Measurements from ENCODE around the gene ATRIP.
"Not testable (repeated sequence)": the region's sequence is repeated elsewhere in the genome, so short reads cannot be mapped to it uniquely, and the experiment has no call there.

Gene ATRIP

GRCh38 chr3:48446425-48447193, at the start of gene ATRIP:
Gene ATRIP (plus strand): TSS chr3:48446737. CDS start chr3:48446846, 109 bp downstream.
- DNase-seq = peak; percentile 65

- no peak for DNase-seq
Measured at GRCh38 chr3:48397767-48398681, 48.5 kb upstream of the ATRIP start.

GRCh38 chr3:48398701-48399386, 47.7 kb upstream of the ATRIP start:
- DNase-seq = no peak

- peak; percentile 3 for DNase-seq
Measured at GRCh38 chr3:48399387-48400172, 47.0 kb upstream of the ATRIP start.

GRCh38 chr3:48400824-48401433, 45.6 kb upstream of the ATRIP start:
- DNase-seq = peak; percentile 2

GRCh38 chr3:48401434-48401901, 45.1 kb upstream of the ATRIP start:
- DNase-seq = not testable (repeated sequence)

- no peak for DNase-seq
Measured at GRCh38 chr3:48402281-48402732, 44.2 kb upstream of the ATRIP start.

- DNase-seq = no peak
Measured at GRCh38 chr3:48402907-48403306, 43.6 kb upstream of the ATRIP start.

GRCh38 chr3:48403533-48404439, 42.8 kb upstream of the ATRIP start:
- DNase-seq = no peak

GRCh38 chr3:48404440-48405342, 41.8 kb upstream of the ATRIP start:
- DNase-seq = no peak

- no peak for DNase-seq
Measured at GRCh38 chr3:48405343-48405881, 41.1 kb upstream of the ATRIP start.

GRCh38 chr3:48405971-48406370, 40.6 kb upstream of the ATRIP start:
- DNase-seq = no peak

GRCh38 chr3:48406443-48407431, 39.8 kb upstream of the ATRIP start:
- no peak for DNase-seq

GRCh38 chr3:48407542-48408099, 38.9 kb upstream of the ATRIP start:
- no peak for DNase-seq

- no peak for DNase-seq
Measured at GRCh38 chr3:48408823-48409281, 37.7 kb upstream of the ATRIP start.

GRCh38 chr3:48409291-48410201, 37.0 kb upstream of the ATRIP start:
- DNase-seq = no peak
